ENCODE results near the gene EPB41L4A. TPM values are rescaled to one million over a fixed set of nuclear protein-coding genes. Genes with fewer than 3 reads are reported as not detected.
A peak's percentile ranks its signal among the peaks of the same experiment; 100 is the strongest.

EPB41L4A gene
- total RNA-seq, 2 experiments from 2014 or later: 2.3 to 3.3 TPM

DNA sequence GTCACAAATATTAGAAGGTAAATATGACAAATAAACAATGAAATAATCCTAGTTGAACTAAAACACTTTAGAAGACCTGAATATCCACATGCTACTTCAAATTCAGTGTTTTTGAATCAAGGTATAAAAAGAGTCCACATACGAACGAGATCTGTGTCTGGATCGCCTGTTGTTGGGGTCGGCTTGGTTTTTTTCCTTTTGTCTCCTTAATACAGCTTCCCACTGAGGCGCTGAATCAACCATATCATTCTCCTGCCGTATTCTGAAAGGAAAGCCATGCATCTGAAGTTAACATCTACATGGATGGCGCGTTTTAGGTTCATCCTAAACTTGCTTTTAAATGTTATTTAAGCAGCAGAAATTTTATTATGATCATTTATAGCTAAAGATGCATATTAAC is 235.2 kb downstream of the EPB41L4A start:
- H3K4me3 Mint-ChIP-seq: no peak overlapping the region
- DNase-seq: no peak
- ChIA-PET CTCF (interaction anchor here (1.3 kb wide), 2 partner anchors 8 to 11 kb away, joined by 4 to 6 read pairs; no protein-coding TSS in a partner anchor), POLR2A (no interaction called here)
- H3K27ac Mint-ChIP-seq: no peak overlapping the region
- peaks cover 44% of the 10 kb centered on the region for H3K27me3 Mint-ChIP-seq
- no peaks in the 10 kb centered on the region for H3K36me3 Mint-ChIP-seq (ENCODE audit: low read depth)
- H3K4me1 Mint-ChIP-seq: no peaks in the 10 kb centered on the region
- H3K9me3 Mint-ChIP-seq: no peaks in the 10 kb centered on the region

DNA sequence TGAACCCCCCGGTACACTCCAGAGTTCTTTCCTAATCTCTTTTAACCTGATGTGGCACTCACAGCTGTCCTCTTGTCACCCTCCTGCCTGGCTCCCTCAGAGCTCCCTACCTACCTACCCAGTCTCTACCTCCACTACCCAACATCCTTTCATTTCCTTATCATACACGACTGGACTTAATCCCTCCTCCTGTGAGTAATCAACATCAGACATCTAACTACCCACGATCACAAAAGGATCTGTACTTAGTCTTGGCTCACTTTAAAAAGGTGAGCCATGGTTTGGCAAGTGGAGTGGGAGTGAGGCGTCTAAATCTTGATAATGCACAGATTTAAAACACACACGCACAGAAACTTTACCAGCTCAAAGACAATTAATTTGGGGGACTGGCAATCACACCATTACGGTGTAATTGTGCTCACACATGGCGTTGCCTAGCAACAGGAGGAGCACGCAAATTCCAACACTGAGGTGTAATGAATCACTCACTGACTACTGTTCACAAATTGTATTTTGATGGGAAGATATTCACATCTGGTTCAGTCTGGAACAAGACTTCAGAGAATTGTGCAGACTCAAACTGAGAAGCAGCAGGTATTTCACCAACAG is 235.9 kb downstream of the EPB41L4A start:
- peaks cover 42% of the 10 kb centered on the region for H3K27me3 Mint-ChIP-seq
- POLR2A ChIA-PET: no interaction called here

DNA sequence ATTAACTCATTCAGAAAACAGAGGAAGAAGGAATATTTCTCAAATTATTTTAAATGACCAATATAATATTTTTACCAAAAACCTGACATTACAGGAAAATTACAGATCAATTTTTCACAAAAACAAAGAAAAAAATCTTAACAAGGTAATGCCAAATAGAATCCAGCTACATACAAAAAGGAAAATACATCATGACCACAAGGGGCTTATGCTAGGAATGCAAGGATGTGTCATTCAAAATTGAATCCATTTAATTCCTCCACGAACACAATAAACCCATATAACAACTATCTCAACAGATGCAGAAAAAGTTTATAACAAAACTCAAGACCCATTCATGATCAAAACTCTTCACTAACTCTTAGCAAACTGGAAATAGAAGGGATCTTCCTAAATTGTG is 239.8 kb downstream of the EPB41L4A start:
- CTCF ChIA-PET: no interaction called here

More for the DNA sequence above, 235.9 kb downstream of the EPB41L4A start:
- no peak for DNase-seq
- no peaks in the 10 kb centered on the region for H3K9me3 Mint-ChIP-seq
- no peaks in the 10 kb centered on the region for H3K36me3 Mint-ChIP-seq (ENCODE audit: low read depth)
- CTCF ChIA-PET: interaction anchor here (0.8 to 1.3 kb wide), 2 partner anchors 11 to 237 kb away, joined by 3 to 4 read pairs; no protein-coding TSS in a partner anchor
- no peak overlapping the region for H3K4me3 Mint-ChIP-seq
- H3K27ac Mint-ChIP-seq: no peak overlapping the region
- no peaks in the 10 kb centered on the region for H3K4me1 Mint-ChIP-seq

DNA sequence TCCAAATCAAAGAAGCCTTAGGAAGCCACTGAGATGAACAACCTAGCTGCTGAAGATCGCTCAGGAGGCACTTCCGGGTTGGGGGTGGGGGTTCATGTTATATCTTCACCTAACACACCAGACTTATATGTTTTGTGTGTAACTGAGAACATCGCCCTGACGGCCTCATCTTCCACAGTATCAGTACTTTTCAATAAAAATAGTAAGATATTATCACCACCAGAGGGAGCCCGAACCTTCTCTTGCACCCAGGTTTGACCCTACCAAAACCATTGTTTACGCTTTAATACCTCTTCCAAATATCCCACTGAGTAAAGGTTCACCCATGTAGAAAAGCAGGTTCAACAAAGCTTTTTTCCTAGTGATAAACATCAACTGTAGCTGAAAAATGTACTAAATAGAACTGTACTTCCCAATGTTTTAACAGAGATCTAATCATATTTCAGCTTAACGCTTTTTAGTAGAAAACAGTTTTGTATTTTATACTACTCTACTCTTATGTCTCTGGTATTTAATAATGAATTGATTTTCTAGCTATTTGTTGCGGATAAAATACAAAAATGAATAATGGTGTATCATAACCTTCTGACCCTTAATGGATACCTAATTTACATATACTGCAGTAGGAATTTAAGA is 244.0 kb downstream of the EPB41L4A start:
- H3K27me3 Mint-ChIP-seq: peaks cover 11% of the 10 kb centered on the region
- ChIA-PET CTCF (interaction anchor here (0.7 to 5.8 kb wide), 13 partner anchors 9 to 686 kb away, joined by 3 to 55 read pairs (median 4); partner anchors contain the start of genes EPB41L4A and SRP19), POLR2A (interaction anchor here (1.2 to 1.5 kb wide), 3 partner anchors 9 to 246 kb away, joined by 3 to 9 read pairs (median 3); no protein-coding TSS in a partner anchor)
- H3K27ac Mint-ChIP-seq: no peak overlapping the region
- peak; percentile 33 for DNase-seq
- no peaks in the 10 kb centered on the region for H3K9me3 Mint-ChIP-seq
- H3K36me3 Mint-ChIP-seq (ENCODE audit: low read depth): no peaks in the 10 kb centered on the region
- H3K4me3 Mint-ChIP-seq: no peak overlapping the region
- H3K4me1 Mint-ChIP-seq: peaks cover 4% of the 10 kb centered on the region

More for the DNA sequence above, 239.8 kb downstream of the EPB41L4A start:
- peaks cover 4% of the 10 kb centered on the region for H3K4me1 Mint-ChIP-seq
- no peaks in the 10 kb centered on the region for H3K9me3 Mint-ChIP-seq
- DNase-seq: no peak
- POLR2A ChIA-PET: no interaction called here
- H3K27ac Mint-ChIP-seq: no peak overlapping the region
- peaks cover 25% of the 10 kb centered on the region for H3K27me3 Mint-ChIP-seq
- H3K4me3 Mint-ChIP-seq: no peak overlapping the region
- H3K36me3 Mint-ChIP-seq (ENCODE audit: low read depth): no peaks in the 10 kb centered on the region

DNA sequence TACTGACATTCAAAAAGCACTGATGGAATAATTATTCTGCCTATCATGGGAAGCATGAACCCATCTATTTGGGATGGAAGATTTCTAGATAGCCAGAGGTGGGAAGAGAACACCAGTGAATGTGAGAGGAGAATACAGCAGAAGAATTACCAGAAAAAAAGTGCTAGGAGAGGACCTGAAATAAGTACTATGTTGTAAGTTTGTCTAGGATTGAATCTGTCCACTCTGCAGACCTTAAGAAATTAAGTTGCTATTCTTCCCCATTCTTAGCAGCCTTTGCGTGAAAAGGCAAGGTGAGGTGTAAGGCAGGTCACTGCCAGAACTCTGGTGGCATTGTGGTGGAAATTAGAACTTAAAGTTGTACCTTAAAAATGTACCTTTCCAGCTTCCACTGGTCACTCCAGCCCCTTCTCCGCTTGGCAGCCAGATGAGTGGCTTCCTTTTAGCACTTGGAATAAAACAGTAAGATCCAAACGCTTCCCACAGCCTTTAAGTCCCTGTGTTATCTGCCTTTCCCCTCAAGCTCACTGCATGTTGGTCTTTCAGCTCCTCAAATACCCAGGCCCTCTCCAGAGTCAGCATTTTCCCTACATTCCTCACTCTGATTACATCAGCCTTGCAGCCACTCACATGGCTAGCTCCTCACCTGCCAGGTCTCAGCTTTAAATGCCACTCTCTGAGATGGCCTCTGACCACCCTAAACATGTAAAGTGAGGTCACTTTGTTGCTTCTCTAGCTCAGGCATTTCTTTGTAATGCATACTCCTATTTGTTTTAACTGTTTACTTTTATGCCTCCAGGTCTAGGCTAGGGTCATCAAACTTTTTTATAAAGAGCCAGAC is 253.0 kb downstream of the EPB41L4A start:
- H3K27ac Mint-ChIP-seq: peak overlapping the region; percentile 24
- H3K4me3 Mint-ChIP-seq: no peak overlapping the region
- peaks cover 24% of the 10 kb centered on the region for H3K4me1 Mint-ChIP-seq
- ChIA-PET POLR2A (interaction anchor here (0.9 kb wide), 1 partner anchor 10 kb away, joined by 3 read pairs; no protein-coding TSS in a partner anchor), CTCF (interaction anchor here (3.6 kb wide), 1 partner anchor 10 kb away, joined by 19 read pairs; no protein-coding TSS in a partner anchor)
- H3K27me3 Mint-ChIP-seq: no peaks in the 10 kb centered on the region
- no peaks in the 10 kb centered on the region for H3K9me3 Mint-ChIP-seq
- peaks cover 41% of the 10 kb centered on the region for H3K36me3 Mint-ChIP-seq (ENCODE audit: low read depth)
- no peak for DNase-seq

DNA sequence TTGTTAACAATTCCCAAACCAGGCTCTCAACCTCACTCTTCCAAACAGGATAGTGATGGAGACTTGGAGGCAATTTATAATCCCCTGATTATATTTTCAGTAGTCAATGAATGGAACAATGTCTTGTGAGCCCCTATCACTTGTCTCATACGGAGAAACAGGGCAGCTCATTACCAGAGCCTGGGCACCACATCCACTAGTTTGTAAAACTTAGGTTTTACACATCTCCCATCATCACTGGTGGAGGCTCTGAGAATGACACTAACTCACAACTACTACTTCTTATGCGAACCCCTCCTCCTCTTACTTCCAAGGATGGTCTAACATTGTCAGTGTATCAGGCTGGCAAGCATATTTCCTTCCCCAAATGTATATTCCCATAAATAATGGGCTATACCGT is 253.7 kb downstream of the EPB41L4A start:
- Mint-ChIP-seq H3K9me3 (peaks cover 2% of the 10 kb centered on the region), H3K36me3 (ENCODE audit: low read depth) (peaks cover 41% of the 10 kb centered on the region), H3K4me3 (no peak overlapping the region), H3K27ac (no peak overlapping the region), H3K27me3 (peaks cover 1% of the 10 kb centered on the region), H3K4me1 (peaks cover 28% of the 10 kb centered on the region)
- no peak for DNase-seq
- ChIA-PET CTCF (interaction anchor here (0.7 to 3.6 kb wide), 3 partner anchors 10 to 724 kb away, joined by 3 to 19 read pairs (median 3); no protein-coding TSS in a partner anchor), POLR2A (no interaction called here)

DNA sequence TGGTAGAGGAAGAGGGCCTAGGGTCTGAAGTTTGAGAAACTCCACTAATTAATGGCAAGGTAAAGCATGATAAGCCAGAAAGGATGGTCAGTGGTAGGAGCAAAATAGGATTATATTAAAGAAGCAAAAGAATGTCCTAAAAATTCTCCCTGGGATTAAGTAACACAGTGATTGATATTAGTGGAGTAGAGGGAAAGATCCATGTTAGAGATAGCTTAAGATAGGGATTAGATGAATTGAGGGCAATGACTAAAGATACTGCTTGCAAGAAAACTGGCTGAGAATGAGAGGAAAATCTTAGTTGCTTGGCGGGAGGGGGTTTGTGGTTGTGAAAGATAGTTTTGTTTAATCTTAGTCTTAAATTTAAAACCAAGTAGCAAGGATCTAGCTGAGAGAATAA is 255.6 kb downstream of the EPB41L4A start:
- no peak for DNase-seq
- H3K36me3 Mint-ChIP-seq (ENCODE audit: low read depth): peaks cover 39% of the 10 kb centered on the region
- ChIA-PET POLR2A (no interaction called here), CTCF (no interaction called here)
- no peak overlapping the region for H3K27ac Mint-ChIP-seq
- peaks cover 4% of the 10 kb centered on the region for H3K27me3 Mint-ChIP-seq
- H3K4me1 Mint-ChIP-seq: peaks cover 32% of the 10 kb centered on the region
- H3K4me3 Mint-ChIP-seq: no peak overlapping the region
- H3K9me3 Mint-ChIP-seq: peaks cover 5% of the 10 kb centered on the region

DNA sequence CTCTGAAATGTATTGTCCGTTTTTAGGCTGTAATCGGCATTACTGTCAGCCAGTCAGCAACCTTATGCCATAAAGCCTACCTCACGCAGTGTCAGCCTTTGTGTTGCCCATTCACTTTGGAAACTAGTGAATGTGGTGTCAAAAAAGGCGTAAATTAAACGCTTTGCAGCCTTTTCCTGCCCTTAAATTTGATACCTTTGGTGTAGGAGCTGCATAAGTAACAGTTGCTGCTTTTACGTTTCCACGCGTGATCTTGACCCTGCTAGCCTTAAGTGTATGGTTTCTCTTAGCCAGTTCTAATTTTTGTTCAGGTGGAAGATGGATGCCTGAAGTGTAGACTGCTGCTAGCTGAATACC is 257.7 kb downstream of the EPB41L4A start:
- POLR2A ChIA-PET: interaction anchor here (0.8 to 3.2 kb wide), 10 partner anchors 8 to 1422 kb away, joined by 4 to 13 read pairs (median 6); partner anchors contain the start of genes CAMK4, EPB41L4A, NREP and SLC25A46

DNA sequence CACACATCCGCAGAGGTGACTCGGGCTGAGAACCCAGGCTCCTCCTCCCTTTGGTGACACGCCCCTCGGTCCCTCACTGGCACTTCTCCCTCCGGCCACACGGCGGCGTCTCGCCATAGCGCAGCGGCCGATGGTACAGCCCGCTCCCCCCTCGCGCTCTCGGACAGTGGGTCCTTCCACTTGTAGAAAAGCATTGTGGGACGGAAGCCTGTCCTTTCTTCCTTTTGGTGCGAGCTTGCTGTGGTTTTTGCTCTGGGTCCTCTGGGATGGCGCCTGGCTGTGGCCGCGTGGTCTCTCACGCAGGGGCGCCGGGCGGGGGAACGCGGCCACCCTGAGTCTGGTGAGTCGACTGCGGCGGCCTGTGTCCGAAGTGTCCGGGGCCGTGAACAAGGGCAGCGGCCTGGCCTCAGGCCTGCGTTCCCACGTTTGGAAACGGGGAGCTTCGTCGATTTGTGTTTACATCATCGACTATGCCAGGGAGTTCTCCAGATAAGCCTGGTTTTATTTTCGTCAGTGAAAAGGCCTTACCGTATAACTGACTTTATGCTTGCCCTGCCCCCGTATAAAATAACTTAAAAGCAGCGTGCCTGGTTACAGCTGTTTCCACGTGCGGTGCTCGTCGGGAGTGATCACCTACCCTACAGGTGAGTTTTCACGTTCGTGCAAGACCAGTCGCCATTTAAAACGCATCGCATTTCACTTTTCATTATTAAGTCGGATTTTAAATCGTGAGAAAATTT is 258.3 kb downstream of the EPB41L4A start:
- ChIA-PET CTCF (interaction anchor here (0.6 to 3.4 kb wide), 18 partner anchors 9 to 938 kb away, joined by 3 to 42 read pairs (median 3); partner anchors contain the start of genes DCP2, EPB41L4A and SRP19), POLR2A (interaction anchor here (0.8 to 3.2 kb wide), 10 partner anchors 9 to 1422 kb away, joined by 4 to 13 read pairs (median 6); partner anchors contain the start of genes CAMK4, EPB41L4A, NREP and SLC25A46)
- Mint-ChIP-seq H3K36me3 (ENCODE audit: low read depth) (peaks cover 28% of the 10 kb centered on the region), H3K27ac (peak overlapping the region; percentile 61), H3K4me1 (peaks cover 32% of the 10 kb centered on the region), H3K4me3 (peak overlapping the region; percentile 94), H3K9me3 (peaks cover 5% of the 10 kb centered on the region), H3K27me3 (peaks cover 15% of the 10 kb centered on the region)
- DNase-seq: peak; percentile 93

More for the DNA sequence above, 257.7 kb downstream of the EPB41L4A start:
- Mint-ChIP-seq H3K36me3 (ENCODE audit: low read depth) (peaks cover 33% of the 10 kb centered on the region), H3K4me3 (peak overlapping the region; percentile 94), H3K27ac (peak overlapping the region; percentile 61), H3K27me3 (peaks cover 12% of the 10 kb centered on the region), H3K4me1 (peaks cover 32% of the 10 kb centered on the region), H3K9me3 (peaks cover 5% of the 10 kb centered on the region)
- CTCF ChIA-PET: interaction anchor here (0.8 to 3.4 kb wide), 13 partner anchors 8 to 815 kb away, joined by 3 to 42 read pairs (median 4); partner anchors contain the start of genes DCP2 and EPB41L4A
- DNase-seq: no peak

DNA sequence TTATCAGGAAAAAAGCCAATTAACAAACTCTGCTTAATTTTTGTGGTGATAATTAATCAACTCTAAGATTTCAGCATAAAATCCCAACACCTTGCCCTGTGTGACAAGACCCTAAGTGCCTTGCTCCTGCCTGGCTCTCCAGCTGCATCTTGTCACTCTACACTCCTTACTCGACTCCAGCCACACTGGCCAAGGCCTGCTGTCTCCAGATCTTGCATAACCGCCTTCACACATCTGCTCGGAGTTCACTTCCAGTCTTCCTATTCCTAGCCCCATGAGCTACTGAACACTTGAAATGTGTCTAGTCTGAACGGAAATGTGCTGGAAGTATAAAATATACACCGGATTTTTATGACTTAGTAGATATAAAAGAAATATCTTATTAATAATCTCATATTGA is 259.6 kb downstream of the EPB41L4A start:
- POLR2A ChIA-PET: no interaction called here
- no peak overlapping the region for H3K27ac Mint-ChIP-seq
- H3K4me3 Mint-ChIP-seq: no peak overlapping the region
- CTCF ChIA-PET: interaction anchor here (0.7 to 3.4 kb wide), 3 partner anchors 16 to 260 kb away, joined by 3 to 13 read pairs (median 3); partner anchors contain the start of gene EPB41L4A
- no peak for DNase-seq
- H3K27me3 Mint-ChIP-seq: peaks cover 19% of the 10 kb centered on the region
- H3K36me3 Mint-ChIP-seq (ENCODE audit: low read depth): peaks cover 23% of the 10 kb centered on the region
- H3K4me1 Mint-ChIP-seq: peaks cover 36% of the 10 kb centered on the region
- H3K9me3 Mint-ChIP-seq: peaks cover 5% of the 10 kb centered on the region

DNA sequence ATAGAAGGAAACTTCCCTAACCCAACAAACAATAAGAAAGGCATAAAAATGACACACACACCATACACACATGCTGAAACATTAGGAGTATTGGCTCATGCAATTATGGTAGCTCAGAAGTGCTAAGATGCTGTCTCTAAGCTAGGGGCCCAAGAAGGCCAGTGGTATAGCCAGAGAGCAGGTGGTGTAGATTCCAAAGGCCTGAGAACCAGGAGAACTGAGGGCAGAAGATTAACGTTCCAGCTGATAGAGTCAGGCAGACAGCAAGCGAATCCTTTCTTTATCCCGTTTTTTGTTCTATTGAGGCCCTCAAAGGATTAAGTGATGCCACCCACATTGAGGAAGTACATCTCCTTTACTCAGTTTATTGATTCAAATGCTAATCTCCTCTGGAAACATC is 262.9 kb downstream of the EPB41L4A start:
- peaks cover 5% of the 10 kb centered on the region for H3K9me3 Mint-ChIP-seq
- DNase-seq: no peak
- peaks cover 19% of the 10 kb centered on the region for H3K27me3 Mint-ChIP-seq
- CTCF ChIA-PET: no interaction called here
- H3K4me1 Mint-ChIP-seq: peaks cover 12% of the 10 kb centered on the region
- no peaks in the 10 kb centered on the region for H3K36me3 Mint-ChIP-seq (ENCODE audit: low read depth)
- H3K4me3 Mint-ChIP-seq: no peak overlapping the region
- H3K27ac Mint-ChIP-seq: no peak overlapping the region
- POLR2A ChIA-PET: no interaction called here

Data from activated CD4-positive, alpha-beta memory T cell treated with anti-CD3 and anti-CD28 coated beads, Interleukin-2, amount 10 ng/mL, durations not matched to agents 7 days and 5 days (primary cell).